AG04450 (cell line): ENCODE measurements around the gene SLC2A4. TPM values are rescaled to one million over a fixed set of nuclear protein-coding genes. Genes with fewer than 3 reads are reported as not detected.
"Not testable (repeated sequence)": the region's sequence is repeated elsewhere in the genome, so short reads cannot be mapped to it uniquely, and the experiment has no call there.

Experiments used
- CTCF ChIA-PET: fragments of 300-600, 350-600 bp; formaldehyde crosslinking; extraction: SDS; loops from one replicate; lab custom pipeline; 2022; ENCODE audit warnings: antibody characterized with exemption, inconsistent platforms; lab: Charles Lee
- POLR2A ChIA-PET: fragments of 350-600 bp; formaldehyde crosslinking; extraction: SDS; loops from one replicate; lab custom pipeline; 2021; ENCODE audit warnings: antibody characterized with exemption, inconsistent platforms; lab: Yijun Ruan, JAX
- DNase-seq: peaks from one replicate; pipeline ENCODE4 v3.0.0-alpha.2; 2011; ENCODE audit warnings: low read depth, low spot score
- H3K27ac ChIP-seq: one replicate; pipeline ENCODE4 v1.5.1; 2012; ENCODE audit warnings: low read depth, low read length, control low read depth
- H3K27me3 ChIP-seq: one replicate; pipeline ENCODE4 v1.6.0; 2012; ENCODE audit warnings: low read length; ENCODE audit not compliant: control insufficient read depth, insufficient read depth
- H3K4me3 ChIP-seq: 2 replicates; pipeline ENCODE4 v1.5.1; 2011; ENCODE audit warnings: mild to moderate bottlenecking, low read depth, low read length, control low read depth
- H3K9me3 ChIP-seq: 2 replicates; pipeline ENCODE4 v1.5.1; 2012; ENCODE audit warnings: low read length; ENCODE audit not compliant: control insufficient read depth, insufficient read depth
- CTCF ChIP-seq: IDR thresholded peaks from 2 replicates; pipeline ENCODE4 v1.5.1; 2011; ENCODE audit warnings: low read depth, low read length, control low read depth, inconsistent platforms
- polyA plus RNA-seq: library from polyadenylated mRNA; depleted of rRNA; stranded (reverse); fragments of >200 nt; gene quantifications from 2 replicates; pipeline ENCODE4 v1.2.3, GENCODE V29; 2011; rRNA removed
- small RNA-seq: library from RNA; depleted of rRNA; stranded (forward); fragments of <200 nt; gene quantifications from one replicate; pipeline ENCODE3, GENCODE V24; 2012; ENCODE audit warnings: low read depth; ENCODE audit not compliant: insufficient read length

SLC2A4 gene
- polyA plus RNA-seq, 1 experiment = 0.21 TPM

GRCh38 chr17:7334938-7335538 lies 53.5 kb downstream of the SLC2A4 start:
- no peaks in the 10 kb centered on the region for H3K9me3 ChIP-seq
- POLR2A ChIA-PET = interaction anchor here (1.0 kb wide), 1 partner anchor 10 kb away, joined by 3 read pairs; no protein-coding TSS in a partner anchor
- H3K27me3 ChIP-seq = peaks cover 12% of the 10 kb centered on the region
- no peak for DNase-seq
- no peak overlapping the region for H3K4me3 ChIP-seq
- no peak for TF ChIP-seq CTCF
- CTCF ChIA-PET = interaction anchor here (1.2 to 1.7 kb wide), 2 partner anchors 10 kb away, joined by 4 to 7 read pairs; no protein-coding TSS in a partner anchor
- H3K27ac ChIP-seq = no peak overlapping the region

GRCh38 chr17:7335765-7336164 lies 54.2 kb downstream of the SLC2A4 start:
- CTCF ChIA-PET = interaction anchor here (1.7 to 2.3 kb wide), 2 partner anchors 10 to 11 kb away, joined by 4 to 12 read pairs; no protein-coding TSS in a partner anchor

GRCh38 chr17:7336240-7337175 lies 55.0 kb downstream of the SLC2A4 start, which contains the start of gene ACAP1:
TSS of gene ACAP1 (plus strand) at chr17:7336529. CDS start at chr17:7336735, 206 bp downstream.
- no peak for TF ChIP-seq CTCF
- H3K27me3 ChIP-seq = peaks cover 12% of the 10 kb centered on the region
- no peaks in the 10 kb centered on the region for H3K9me3 ChIP-seq
- ChIA-PET CTCF (interaction anchor here (0.7 to 2.3 kb wide), 3 partner anchors 9 to 19 kb away, joined by 4 to 12 read pairs (median 5); partner anchors contain the start of gene TMEM95), POLR2A (no interaction called here)
- no peak within 1 kb of the TSS for H3K27ac ChIP-seq
- H3K4me3 ChIP-seq = no peak within 1 kb of the TSS
- no peak for DNase-seq

More at GRCh38 chr17:7335765-7336164, 54.2 kb downstream of the SLC2A4 start:
- H3K4me3 ChIP-seq, H3K27ac ChIP-seq, H3K9me3 ChIP-seq, DNase-seq: not testable (repeated sequence)
- H3K27me3 ChIP-seq = peaks cover 12% of the 10 kb centered on the region
- POLR2A ChIA-PET = interaction anchor here (1.0 kb wide), 1 partner anchor 9 kb away, joined by 3 read pairs; no protein-coding TSS in a partner anchor

GRCh38 chr17:7337600-7337999 lies 56.1 kb downstream of the SLC2A4 start:
- H3K27ac ChIP-seq, POLR2A ChIA-PET, H3K4me3 ChIP-seq, DNase-seq, H3K9me3 ChIP-seq, H3K27me3 ChIP-seq: not testable (repeated sequence)
- CTCF ChIA-PET = interaction anchor here (0.7 to 2.3 kb wide), 2 partner anchors 8 to 18 kb away, joined by 5 to 12 read pairs; partner anchors contain the start of gene TMEM95

Small RNA genes lying within 50 kb of the gene (small RNA-seq; reads per million reads assigned to genes)
- gene AC026954.2 = not detected
- gene RF00019 = not detected

Other genes starting within 250 kb of the SLC2A4 start
- 1.5 and 1.7 TPM in 2 replicates for gene SLC16A13, start 245.7 kb upstream of the SLC2A4 start, polyA plus RNA-seq
- gene SLC16A11, start 237.6 kb upstream of the SLC2A4 start, polyA plus RNA-seq = not detected in 2 replicates
- gene CLEC10A, start 201.5 kb upstream of the SLC2A4 start, polyA plus RNA-seq = not detected in 2 replicates
- gene ASGR2, start 166.9 kb upstream of the SLC2A4 start, polyA plus RNA-seq = not detected in 2 replicates
- gene ASGR1, start 102.3 kb upstream of the SLC2A4 start, polyA plus RNA-seq = 1.1 and 1.5 TPM in 2 replicates
- gene DLG4, start 61.9 kb upstream of the SLC2A4 start, polyA plus RNA-seq = 10.2 and 11.6 TPM in 2 replicates
- 217 and 262 TPM in 2 replicates for gene ACADVL, start 61.8 kb upstream of the SLC2A4 start, polyA plus RNA-seq
- gene DVL2, start 47.2 kb upstream of the SLC2A4 start, polyA plus RNA-seq = 5.1 and 8.2 TPM in 2 replicates
- 56.3 and 58.7 TPM in 2 replicates for gene PHF23, start 42.3 kb upstream of the SLC2A4 start, polyA plus RNA-seq
- gene GABARAP, start 39.3 kb upstream of the SLC2A4 start, polyA plus RNA-seq = 929 and 984 TPM in 2 replicates
- 115 and 151 TPM in 2 replicates for gene CTDNEP1, start 30.0 kb upstream of the SLC2A4 start, polyA plus RNA-seq
- 25.9 and 28.0 TPM in 2 replicates for gene ELP5, start 29.5 kb upstream of the SLC2A4 start, polyA plus RNA-seq
- gene CLDN7, start 19.2 kb upstream of the SLC2A4 start, polyA plus RNA-seq = 0.84 and 1.0 TPM in 2 replicates
- 0.02 TPM in 1 of 2 replicates, not detected in the other for gene YBX2, start 12.9 kb downstream of the SLC2A4 start, polyA plus RNA-seq
- gene EIF5A, start 25.9 kb downstream of the SLC2A4 start, polyA plus RNA-seq = 466 and 469 TPM in 2 replicates
- gene GPS2, start 33.6 kb downstream of the SLC2A4 start, polyA plus RNA-seq = 21.5 and 22.2 TPM in 2 replicates
- gene NEURL4, start 47.6 kb downstream of the SLC2A4 start, polyA plus RNA-seq = 7.3 and 9.6 TPM in 2 replicates
- 0.35 and 0.74 TPM in 2 replicates for gene ACAP1, start 54.8 kb downstream of the SLC2A4 start, polyA plus RNA-seq
- gene KCTD11, start 70.4 kb downstream of the SLC2A4 start, polyA plus RNA-seq = 12.1 and 13.8 TPM in 2 replicates
- gene TMEM95, start 73.4 kb downstream of the SLC2A4 start, polyA plus RNA-seq = not detected in 2 replicates
- gene TNK1, start 99.4 kb downstream of the SLC2A4 start, polyA plus RNA-seq = 0.22 and 0.25 TPM in 2 replicates
- gene PLSCR3, start 112.8 kb downstream of the SLC2A4 start, polyA plus RNA-seq = 35.2 and 53.0 TPM in 2 replicates
- 83.8 and 104 TPM in 2 replicates for gene TMEM256, start 122.4 kb downstream of the SLC2A4 start, polyA plus RNA-seq
- 8.9 and 12.4 TPM in 2 replicates for gene NLGN2, start 126.1 kb downstream of the SLC2A4 start, polyA plus RNA-seq
- gene SPEM1, start 138.6 kb downstream of the SLC2A4 start, polyA plus RNA-seq = not detected in 2 replicates
- not detected in 2 replicates for gene SPEM2, start 143.9 kb downstream of the SLC2A4 start, polyA plus RNA-seq
- gene SPEM3, start 147.1 kb downstream of the SLC2A4 start, polyA plus RNA-seq = not detected in 2 replicates
- gene TMEM102, start 153.7 kb downstream of the SLC2A4 start, polyA plus RNA-seq = 1.0 and 1.1 TPM in 2 replicates
- gene FGF11, start 157.8 kb downstream of the SLC2A4 start, polyA plus RNA-seq = 0.58 and 0.63 TPM in 2 replicates
- gene CHRNB1, start 163.3 kb downstream of the SLC2A4 start, polyA plus RNA-seq = 5.3 and 6.3 TPM in 2 replicates
- gene ZBTB4, start 197.9 kb downstream of the SLC2A4 start, polyA plus RNA-seq = 18.8 and 22.3 TPM in 2 replicates
- gene SLC35G6, start 199.7 kb downstream of the SLC2A4 start, polyA plus RNA-seq = not detected in 2 replicates
- gene POLR2A, start 202.6 kb downstream of the SLC2A4 start, polyA plus RNA-seq = 18.4 and 35.0 TPM in 2 replicates